ENCODE measurements around the gene MDFIC.

Gene MDFIC

GRCh38 chr7:115038158-115038557, 116.3 kb downstream of the MDFIC start:
- DNase-seq (ENCODE audit: low read depth): no peak

GRCh38 chr7:115040057-115040456, 118.2 kb downstream of the MDFIC start:
- no peak for DNase-seq (ENCODE audit: low read depth)

- no peak for DNase-seq (ENCODE audit: low read depth)
Observed at GRCh38 chr7:115040495-115040894, 118.6 kb downstream of the MDFIC start.

DNA sequence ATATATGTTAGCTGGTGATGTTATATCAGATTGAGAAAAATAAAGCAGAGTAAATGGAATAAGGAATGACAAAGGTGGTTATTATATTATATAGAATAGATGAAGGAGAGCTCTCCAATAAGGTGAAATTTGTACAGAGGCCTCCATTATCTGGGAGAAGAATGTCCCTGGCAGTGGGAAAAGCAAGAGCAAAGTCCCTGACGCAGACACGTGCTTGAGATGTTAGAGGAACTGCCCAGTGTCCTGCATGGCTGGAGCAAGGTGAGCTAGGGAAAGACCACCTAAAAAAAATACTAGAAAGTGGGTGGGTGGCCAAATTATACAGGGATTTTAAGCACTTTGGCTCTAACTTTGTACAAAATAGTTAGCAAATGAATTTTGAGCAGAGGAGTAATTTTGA, 120.7 kb downstream of the MDFIC start:
- DNase-seq (ENCODE audit: low read depth): no peak

GRCh38 chr7:115043605-115044004, 121.7 kb downstream of the MDFIC start:
- no peak for DNase-seq (ENCODE audit: low read depth)

- no peak for DNase-seq (ENCODE audit: low read depth)
Observed at GRCh38 chr7:115044224-115044623, 122.3 kb downstream of the MDFIC start.

GRCh38 chr7:115047958-115048720, 126.2 kb downstream of the MDFIC start:
- DNase-seq (ENCODE audit: low read depth): no peak

GRCh38 chr7:115052706-115053105, 130.8 kb downstream of the MDFIC start:
- DNase-seq (ENCODE audit: low read depth): no peak

DNA sequence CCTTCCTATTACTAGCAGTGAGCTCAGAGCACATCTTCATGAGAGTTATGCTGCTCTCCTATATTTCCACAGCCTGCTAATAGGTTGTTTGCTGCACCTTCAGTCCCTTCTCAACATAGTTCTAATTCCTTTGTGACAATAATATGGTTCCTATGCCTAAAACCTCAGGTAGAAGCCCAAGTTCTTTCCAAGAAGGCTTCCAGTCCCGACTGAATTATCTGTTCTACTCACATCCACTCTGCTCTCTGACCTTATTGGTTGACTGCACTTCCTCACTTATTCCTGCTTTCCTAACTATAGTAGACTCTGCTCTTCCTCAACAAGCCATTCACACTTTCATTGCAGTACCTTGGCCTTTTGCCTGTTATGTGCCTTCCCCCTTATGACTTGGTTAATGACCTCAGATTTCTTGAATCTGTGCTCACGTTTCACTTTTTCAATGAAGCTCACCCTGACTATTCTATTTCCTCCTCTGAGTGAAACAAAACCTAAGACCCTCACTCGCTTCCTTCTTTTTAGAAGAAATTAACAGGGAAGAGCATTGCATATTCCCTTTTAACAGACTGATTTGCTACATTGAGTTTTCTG, 132.7 kb downstream of the MDFIC start:
- no peak for DNase-seq (ENCODE audit: low read depth)

DNA sequence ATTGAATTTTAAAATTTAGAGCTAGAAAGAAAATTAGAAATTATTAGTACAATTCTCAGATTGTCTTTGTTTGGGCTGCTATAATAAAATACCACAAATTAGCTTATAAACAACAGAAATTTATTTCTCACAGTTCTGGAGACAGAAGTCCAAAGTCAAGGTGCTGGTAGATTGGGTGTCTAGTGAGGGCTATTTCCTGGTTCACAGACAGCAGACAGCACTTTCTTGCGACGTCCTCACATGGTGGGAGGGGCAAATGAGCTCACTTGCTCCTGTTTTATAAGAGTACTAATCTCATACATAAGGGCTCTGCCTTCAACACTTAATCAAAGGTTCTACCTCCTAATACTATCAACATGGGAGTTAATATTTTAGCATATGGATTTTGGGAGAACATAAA, 134.1 kb downstream of the MDFIC start:
- no peak for DNase-seq (ENCODE audit: low read depth)

DNA sequence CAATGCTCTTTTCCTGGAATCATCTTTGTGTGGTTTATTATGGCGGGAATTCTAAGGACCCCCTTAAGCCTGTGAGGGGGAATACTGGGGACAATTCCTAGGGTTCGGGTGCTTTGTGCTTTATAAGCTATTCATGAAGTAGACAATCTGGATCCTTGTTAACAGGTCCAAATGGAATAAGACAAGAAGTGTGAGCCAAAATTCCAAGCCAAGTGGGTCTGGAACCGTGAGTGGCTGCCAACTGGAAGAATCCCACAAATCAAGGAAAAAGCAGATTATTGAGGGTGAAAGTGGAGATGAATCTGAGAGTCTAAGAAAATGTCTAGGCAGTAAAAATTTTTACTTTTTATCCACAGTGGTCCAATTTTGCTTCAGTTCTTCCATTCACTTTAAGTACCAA, 136.8 kb downstream of the MDFIC start:
- no peak for DNase-seq (ENCODE audit: low read depth)

DNA sequence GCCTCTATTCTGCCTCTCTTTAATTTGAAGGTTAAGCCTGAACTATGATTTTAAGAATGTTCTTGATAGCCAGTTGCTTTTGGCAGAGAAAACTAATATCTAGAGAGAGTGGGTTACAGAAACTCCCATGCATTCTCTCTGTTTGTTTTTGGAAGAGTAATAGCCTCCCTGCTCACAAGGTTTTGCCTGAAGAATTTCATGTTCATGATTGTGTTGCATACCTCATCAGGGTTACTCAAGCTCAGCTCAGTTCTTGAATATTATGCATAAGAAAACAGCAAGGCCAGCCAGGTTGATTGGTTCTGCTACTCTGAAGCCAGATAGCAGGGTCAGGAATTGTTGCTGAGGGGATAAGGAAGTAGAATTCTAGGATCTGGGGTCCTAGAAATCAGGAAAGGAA, 137.4 kb downstream of the MDFIC start:
- DNase-seq (ENCODE audit: low read depth): no peak

- DNase-seq (ENCODE audit: low read depth): no peak
Observed at GRCh38 chr7:115060095-115060870, 138.4 kb downstream of the MDFIC start.

DNA sequence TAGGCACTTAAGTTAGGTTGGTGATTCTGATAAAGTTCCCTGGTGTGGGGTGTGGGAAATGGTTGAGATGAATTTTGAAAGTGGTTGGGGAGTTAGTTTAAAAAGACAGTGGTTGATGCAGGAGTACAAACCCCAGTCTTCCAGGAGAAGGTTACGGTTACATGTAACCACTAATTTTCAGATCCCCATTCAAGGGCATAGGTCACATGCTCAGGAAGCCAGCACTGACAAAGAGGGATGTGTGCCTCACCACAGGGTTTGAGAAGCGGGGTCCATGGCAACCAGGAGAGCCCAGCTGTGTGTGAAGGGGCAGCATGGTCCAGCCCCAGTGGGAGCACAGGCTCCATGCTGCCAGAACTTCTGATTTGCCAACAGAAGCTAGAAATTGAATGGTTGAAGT, 144.2 kb downstream of the MDFIC start:
- DNase-seq (ENCODE audit: low read depth): no peak

- no peak for DNase-seq (ENCODE audit: low read depth)
Observed at GRCh38 chr7:115066634-115067033, 144.7 kb downstream of the MDFIC start.

DNA sequence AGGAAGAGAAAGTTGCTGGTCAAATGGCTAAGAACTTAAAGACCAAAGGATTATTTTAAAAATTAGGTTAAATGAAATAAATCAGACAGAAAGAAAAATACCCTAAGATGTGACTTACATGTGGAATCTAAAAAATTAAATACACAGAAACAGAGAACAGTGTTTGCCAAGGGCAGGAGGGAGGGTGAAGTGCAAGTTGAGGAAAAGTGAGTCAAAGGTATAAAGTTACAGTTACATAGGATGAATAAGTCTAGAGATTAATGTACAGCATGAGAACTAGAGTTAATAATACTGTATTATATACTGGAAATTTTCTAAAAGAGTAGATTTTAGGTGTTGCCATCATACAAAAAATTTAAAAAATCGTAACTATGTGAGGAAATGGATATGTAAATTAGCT, 146.3 kb downstream of the MDFIC start:
- no peak for DNase-seq (ENCODE audit: low read depth)

Data from activated T-cell treated with anti-CD3 and anti-CD28 coated beads for 48 hours (primary cell).